Esophagus muscularis mucosa (tissue), 4 donors: ENCODE measurements around the gene CXXC5. TPM values are rescaled to one million over a fixed set of nuclear protein-coding genes. Genes with fewer than 3 reads are reported as not detected.
A peak's percentile ranks its signal among the peaks of the same experiment; 100 is the strongest.

Experiments
- DNase-seq: peaks from one replicate; pipeline ENCODE4 v3.0.0-alpha.2; 2017; ENCODE audit errors: extremely low spot score
- H3K27ac ChIP-seq, 4 donors: fragments of 200-600 bp; sonication (generic); replicated peaks in 1 of 4; 1 replicate in 3 of 4; 2 replicates in 1 of 4; pipeline ENCODE4 v1.5.1; 2016 to 2019; ENCODE audit warnings: mild to moderate bottlenecking in 1 of 4
- H3K27me3 ChIP-seq, 4 donors: fragments of 200-600 bp; sonication (generic); one replicate each; pipeline versions ENCODE4 v1.5.1 to v1.6.0; 2016 to 2019
- H3K36me3 ChIP-seq, 4 donors: fragments of 200-600 bp; sonication (generic); one replicate each; pipeline ENCODE4 v1.5.1; 2016 to 2019
- H3K4me1 ChIP-seq, 4 donors: fragments of 200-600 bp; sonication (generic); one replicate each; pipeline ENCODE4 v1.5.1; 2016 to 2019
- H3K4me3 ChIP-seq, 4 donors: fragments of 200-600 bp; sonication (generic); 1 replicate in 2 of 4; 2 replicates in 2 of 4; pipeline ENCODE4 v1.5.1; 2016 to 2019; ENCODE audit warnings: mild to moderate bottlenecking in 4 of 4, moderate library complexity in 1 of 4
- H3K9me3 ChIP-seq, 4 donors: fragments of 200-600 bp; sonication (generic); 1 replicate in 3 of 4; 2 replicates in 1 of 4; pipeline ENCODE4 v1.5.1; 2016 to 2019
- EP300 ChIP-seq: sonication (generic); formaldehyde crosslinking; IDR thresholded peaks from one replicate; pipeline ENCODE4 v1.6.1; 2017; ENCODE audit warnings: antibody characterized with exemption
- POLR2A ChIP-seq: fragments of 450-650 bp; IDR thresholded peaks from one replicate; pipeline ENCODE4 v1.6.1; 2017; ENCODE audit warnings: antibody characterized with exemption, moderate library complexity, mild to moderate bottlenecking, low read depth
- POLR2AphosphoS5 ChIP-seq, 2 donors: sonication (generic); formaldehyde crosslinking; IDR thresholded peaks; one replicate each; pipeline ENCODE4 v1.6.1; 2017; ENCODE audit warnings: antibody characterized with exemption in 2 of 2
- WGBS: methylation state at CpG from one replicate; pipeline ENCODE4 v1.1.5; 2018; 5-methylcytosine and 5-hydroxymethylcytosine counted together
- intact Hi-C: fragments of 100-400 bp; cut with DNase I; formaldehyde crosslinking; loops from one replicate; pipeline ENCODE4 v1.15.1; 2023
- total RNA-seq, 4 donors: library from RNA; depleted of rRNA; stranded (reverse); fragments of >200 nt; gene quantifications; one replicate each; pipeline versions ENCODE4 v1.1.0 to v1.2.1, GENCODE V29; 2016
- TF ChIP-seq, protein P1 (sequence below), 3 experiments: fragments of 200-600 bp in 2 of 3; fragments of 450-650 bp in 1 of 3; sonication (generic) in 2 of 3; IDR thresholded peaks; one replicate each; pipeline ENCODE4 v1.5.1; 2017 to 2019; ENCODE audit warnings: antibody characterized with exemption in 3 of 3, mild to moderate bottlenecking in 2 of 3, moderate library complexity in 1 of 3

Gene CXXC5
- total RNA-seq, 4 donors from 2014 or later: 22.0 to 32.4 (median 27.8) TPM

DNA sequence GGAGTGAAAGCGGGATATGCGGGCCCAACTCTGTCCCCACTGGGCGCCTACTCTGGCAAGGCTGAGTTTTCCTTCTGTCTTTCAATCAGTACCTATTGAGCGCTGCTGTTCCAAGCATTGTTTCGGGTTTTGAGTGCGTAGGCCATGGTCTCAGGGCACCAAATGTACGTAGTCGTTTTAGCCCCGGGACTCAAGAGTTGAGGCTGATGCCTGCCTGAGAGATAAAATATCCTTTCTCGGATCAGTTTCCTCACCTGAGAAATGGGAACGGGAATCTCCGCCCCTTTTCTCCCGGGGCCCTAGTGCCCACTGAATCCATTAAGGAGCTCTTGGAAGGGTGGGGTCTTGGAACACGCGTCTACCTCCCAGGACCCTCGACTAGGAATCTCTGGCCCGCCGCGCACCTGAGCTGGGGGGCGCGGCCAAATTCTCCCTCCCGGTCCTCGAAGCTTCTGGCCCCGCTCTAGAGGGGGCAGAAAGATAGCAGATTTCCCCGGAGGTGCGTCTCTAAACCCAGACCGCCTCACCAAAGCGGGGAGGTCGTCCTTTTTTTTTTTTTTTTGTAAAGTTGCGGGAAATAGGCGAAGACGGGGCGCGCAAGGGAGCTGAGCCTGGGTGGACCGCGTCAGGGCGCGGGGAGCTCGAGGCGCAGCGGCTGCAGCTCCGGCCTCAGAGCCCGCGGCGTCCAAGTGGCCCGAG, 494 bp upstream of the CXXC5 start:
- DNase-seq: no peak
- peak overlapping the region; percentile 89 to 95 (median 91) for H3K27ac ChIP-seq
- intact Hi-C loops: no loop called here

DNA sequence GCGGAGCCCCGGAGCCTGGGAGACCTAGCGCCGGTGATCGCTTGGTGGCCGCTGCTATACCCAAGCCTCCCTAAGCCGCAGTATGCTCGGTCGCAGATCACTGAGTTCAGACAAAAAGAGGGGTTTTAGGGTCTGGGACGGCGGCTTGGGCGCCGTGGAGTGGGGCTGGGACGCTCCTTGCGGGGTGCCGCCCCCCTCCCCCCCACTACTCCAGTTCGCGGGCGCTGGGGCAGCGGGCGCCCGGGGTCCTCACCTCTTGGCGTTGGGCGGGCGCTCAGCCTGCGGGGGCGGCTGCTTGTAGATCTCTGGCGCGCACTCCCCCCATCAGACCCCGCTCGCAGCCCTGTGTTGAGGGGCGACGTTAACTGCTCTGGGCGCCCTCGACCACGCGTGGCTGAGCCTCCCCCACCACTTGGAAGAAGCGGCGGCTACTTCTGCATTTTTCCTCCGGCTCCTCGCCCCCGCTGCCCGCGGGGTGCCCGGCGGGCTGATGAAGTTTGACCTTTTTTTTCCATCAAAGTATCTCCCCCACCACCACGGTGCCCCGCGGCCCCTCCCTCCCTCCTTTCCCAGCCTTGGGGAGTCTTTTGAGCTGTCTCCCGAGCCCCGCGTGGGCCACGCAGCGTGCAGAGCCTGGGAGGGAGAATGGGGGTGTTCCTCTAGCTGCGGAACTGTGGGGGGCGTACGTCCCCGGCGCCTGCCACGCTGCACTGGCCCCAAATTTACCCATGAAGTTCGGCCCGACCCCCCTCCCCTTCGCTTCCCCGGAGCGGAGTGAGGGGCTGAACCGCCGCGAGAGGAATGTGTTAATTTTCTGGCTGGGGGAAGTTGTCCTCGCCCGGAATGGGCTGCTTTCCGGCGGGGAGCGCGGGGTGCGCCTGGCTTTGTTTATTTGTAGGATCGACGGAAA, 1.2 kb downstream of the CXXC5 start:
- H3K36me3 ChIP-seq: no peaks in the 10 kb centered on the region
- TF ChIP-seq EP300: no peak
- TF ChIP-seq POLR2A: peak; percentile 11
- no peak for TF ChIP-seq POLR2AphosphoS5 (IDR thresholded peaks at IDR 0.05)
- TF ChIP-seq, protein P1, sequence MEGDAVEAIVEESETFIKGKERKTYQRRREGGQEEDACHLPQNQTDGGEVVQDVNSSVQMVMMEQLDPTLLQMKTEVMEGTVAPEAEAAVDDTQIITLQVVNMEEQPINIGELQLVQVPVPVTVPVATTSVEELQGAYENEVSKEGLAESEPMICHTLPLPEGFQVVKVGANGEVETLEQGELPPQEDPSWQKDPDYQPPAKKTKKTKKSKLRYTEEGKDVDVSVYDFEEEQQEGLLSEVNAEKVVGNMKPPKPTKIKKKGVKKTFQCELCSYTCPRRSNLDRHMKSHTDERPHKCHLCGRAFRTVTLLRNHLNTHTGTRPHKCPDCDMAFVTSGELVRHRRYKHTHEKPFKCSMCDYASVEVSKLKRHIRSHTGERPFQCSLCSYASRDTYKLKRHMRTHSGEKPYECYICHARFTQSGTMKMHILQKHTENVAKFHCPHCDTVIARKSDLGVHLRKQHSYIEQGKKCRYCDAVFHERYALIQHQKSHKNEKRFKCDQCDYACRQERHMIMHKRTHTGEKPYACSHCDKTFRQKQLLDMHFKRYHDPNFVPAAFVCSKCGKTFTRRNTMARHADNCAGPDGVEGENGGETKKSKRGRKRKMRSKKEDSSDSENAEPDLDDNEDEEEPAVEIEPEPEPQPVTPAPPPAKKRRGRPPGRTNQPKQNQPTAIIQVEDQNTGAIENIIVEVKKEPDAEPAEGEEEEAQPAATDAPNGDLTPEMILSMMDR (IDR thresholded peaks at IDR 0.05): no peak
- peaks cover 0 to 23% (median 0%) of the 10 kb centered on the region in 4 donors for H3K27me3 ChIP-seq
- intact Hi-C loops: no loop called here
- DNase-seq: no peak
- peak overlapping the region; percentile 89 to 95 (median 91) for H3K27ac ChIP-seq
- 0% methylated on average over 18 of the region's 77 CpGs for whole genome bisulfite sequencing
- peak overlapping the region; percentile 87 to 96 (median 90) for H3K4me3 ChIP-seq
- peaks cover 52 to 76% (median 73%) of the 10 kb centered on the region in 4 donors for H3K4me1 ChIP-seq
- no peaks in the 10 kb centered on the region for H3K9me3 ChIP-seq

More for the DNA sequence above, 494 bp upstream of the CXXC5 start:
- Histone ChIP-seq H3K9me3 (no peaks in the 10 kb centered on the region), H3K4me1 (peaks cover 41 to 66% (median 56%) of the 10 kb centered on the region in 4 donors), H3K27me3 (peaks cover 0 to 23% (median 0%) of the 10 kb centered on the region in 4 donors), H3K36me3 (no peaks in the 10 kb centered on the region), H3K4me3 (peak overlapping the region; percentile 87 to 96 (median 90))
- 25% methylated on average over 28 of the region's 46 CpGs for WGBS
- TF ChIP-seq POLR2AphosphoS5 (IDR thresholded peaks at IDR 0.05) (no peak), EP300 (no peak), POLR2A (no peak)
- TF ChIP-seq, protein P1 (IDR thresholded peaks at IDR 0.05): no peak

DNA sequence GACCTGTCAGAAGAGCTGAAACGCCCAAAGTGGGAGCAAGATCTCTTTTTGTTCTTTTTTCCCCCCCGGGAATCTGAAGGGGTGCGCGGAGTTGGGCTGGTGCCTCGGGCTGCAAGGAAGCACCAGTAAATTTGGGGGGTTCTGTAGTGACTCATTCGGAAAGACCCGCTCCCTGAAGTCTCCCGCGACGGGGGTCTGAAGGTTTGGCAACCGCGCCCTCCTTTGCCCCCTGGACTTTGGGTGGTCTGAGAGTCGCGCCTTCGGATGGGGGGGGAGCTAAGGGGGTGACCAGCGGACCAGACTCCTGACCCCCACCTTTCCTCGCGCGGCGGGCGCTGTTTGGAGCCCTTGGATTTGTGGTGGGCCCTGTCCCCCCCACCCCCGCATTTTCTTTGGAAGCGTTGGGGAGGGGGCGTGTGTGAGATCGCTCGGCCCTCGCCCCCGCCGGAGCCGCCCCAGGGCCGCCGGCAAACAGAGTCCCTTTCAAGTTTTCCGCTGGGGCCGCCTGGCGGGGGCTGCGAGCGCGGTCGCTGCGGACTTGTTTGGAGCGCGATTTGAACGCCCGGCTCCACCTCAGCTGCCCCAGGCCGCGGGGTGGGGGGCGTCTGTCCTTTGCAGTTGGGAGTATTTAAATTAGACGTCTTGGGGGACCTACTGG, 2.0 kb downstream of the CXXC5 start:
- Histone ChIP-seq H3K27me3 (peaks cover 0 to 23% (median 0%) of the 10 kb centered on the region in 4 donors), H3K9me3 (no peaks in the 10 kb centered on the region), H3K27ac (peak overlapping the region; percentile 89 to 95 (median 91)), H3K4me1 (peaks cover 61 to 84% (median 81%) of the 10 kb centered on the region in 4 donors), H3K4me3 (peak overlapping the region; percentile 87 to 96 (median 90)), H3K36me3 (no peaks in the 10 kb centered on the region)
- TF ChIP-seq POLR2AphosphoS5 (IDR thresholded peaks at IDR 0.05) (no peak), EP300 (no peak), POLR2A (no peak)
- TF ChIP-seq, protein P1 (IDR thresholded peaks at IDR 0.05): peak in 2 of 3 experiments; percentile 29 to 49
- 10% methylated on average over 17 of the region's 48 CpGs for WGBS
- DNase-seq: no peak
- intact Hi-C loops: no loop called here

DNA sequence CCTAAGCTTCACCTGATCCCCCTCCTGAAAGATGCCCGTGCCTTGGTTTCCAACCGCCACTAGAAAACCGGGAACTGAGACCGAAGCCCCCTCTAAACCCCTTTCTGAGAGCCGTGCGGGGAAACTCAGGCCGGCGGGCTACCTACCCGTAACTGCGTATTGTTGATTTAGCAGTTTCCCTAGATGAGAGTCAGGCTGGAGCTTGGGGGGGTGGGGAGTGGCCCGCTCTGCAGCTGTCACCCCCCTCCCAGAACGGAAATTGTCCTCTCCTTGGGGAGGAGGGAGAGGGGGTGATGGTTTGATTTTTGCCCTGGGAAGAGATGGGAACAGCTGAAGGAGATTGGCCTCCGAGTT, 2.5 kb downstream of the CXXC5 start:
- DNase-seq: no peak
- Histone ChIP-seq H3K4me3 (peak overlapping the region; percentile 87 to 96 (median 90)), H3K27ac (peak overlapping the region; percentile 89 to 95 (median 91)), H3K36me3 (no peaks in the 10 kb centered on the region), H3K4me1 (peaks cover 66 to 89% (median 86%) of the 10 kb centered on the region in 4 donors), H3K27me3 (peaks cover 0 to 23% (median 0%) of the 10 kb centered on the region in 4 donors), H3K9me3 (no peaks in the 10 kb centered on the region)
- 20% methylated on average over 11 of the region's 13 CpGs for WGBS
- TF ChIP-seq POLR2AphosphoS5 (IDR thresholded peaks at IDR 0.05): no peak
- TF ChIP-seq EP300: no peak
- TF ChIP-seq, protein P1 (IDR thresholded peaks at IDR 0.05): no peak
- no peak for TF ChIP-seq POLR2A
- intact Hi-C loops: no loop called here
